T-helper 2 cell treated with Interferon-gamma antibody and Interleukin-4, amounts not matched to agents 100 ng/mL and 5 ng/mL, for 36 hours (primary cell): ENCODE data around the gene SDHA. TPM values are rescaled to one million over a fixed set of nuclear protein-coding genes. Genes with fewer than 3 reads are reported as not detected.
"Not testable (repeated sequence)": the region's sequence is repeated elsewhere in the genome, so short reads cannot be mapped to it uniquely, and the experiment has no call there.

Experiments used
- intact Hi-C: fragments of 100-400 bp; cut with micrococcal nuclease; formaldehyde crosslinking; loops from one replicate; pipeline ENCODE4 v1.15.1; 2023
- total RNA-seq: library from RNA; stranded (reverse); gene quantifications from 2 replicates; pipeline ENCODE4 v1.2.3, GENCODE V29; 2022

Gene SDHA
- total RNA-seq, 1 donor from 2014 or later, result 158 TPM

DNA sequence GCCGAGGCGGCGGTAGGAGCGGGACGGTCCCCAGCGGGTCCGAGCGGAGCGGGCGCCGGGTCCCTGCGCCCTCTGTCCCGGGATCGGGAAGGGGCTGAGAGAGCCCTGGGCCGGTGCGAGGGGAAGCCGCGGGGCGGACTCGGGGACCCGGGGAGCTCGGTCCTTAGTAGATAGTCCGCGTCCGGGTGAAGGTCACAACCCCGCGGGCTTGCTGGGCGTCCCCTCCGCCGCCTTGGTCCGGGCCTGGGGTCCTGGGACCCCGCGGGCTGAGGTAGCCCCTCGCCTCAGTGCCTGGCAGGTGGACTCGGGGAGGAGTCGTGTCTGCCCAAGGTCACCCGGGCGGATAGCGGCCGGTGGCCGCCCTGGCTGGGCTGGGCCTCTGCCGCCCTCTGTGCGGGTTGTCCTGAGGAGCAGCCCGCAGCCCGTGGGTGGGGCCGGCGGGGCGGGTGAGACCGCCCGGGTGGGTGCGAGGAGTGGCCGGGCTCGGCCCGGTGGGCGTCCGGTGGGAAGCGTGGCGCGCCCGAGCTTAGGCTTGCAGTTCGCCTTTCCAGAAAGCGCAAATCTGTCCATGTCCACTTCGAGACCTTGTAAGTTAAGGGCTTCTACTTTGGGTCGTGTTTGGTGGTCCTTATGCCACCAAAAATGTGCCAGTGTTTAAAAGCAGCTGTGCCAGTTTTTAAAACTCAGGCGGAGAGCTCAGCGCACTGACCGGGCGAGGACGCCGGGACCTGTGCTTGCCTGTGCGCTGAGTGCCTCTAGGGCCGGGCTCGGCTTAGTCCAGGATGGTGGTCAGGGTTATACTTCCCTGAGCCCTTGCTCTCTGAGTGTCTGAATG is 554 bp downstream of the SDHA start:
- intact Hi-C loops, result loop anchor here (1.0 to 5.0 kb wide), 3 partner anchors 30 to 114 kb away; partner anchors contain the start of gene PDCD6

- intact Hi-C loops, result loop anchor here (1.0 to 5.0 kb wide), 2 partner anchors 31 to 113 kb away; no protein-coding TSS in a partner anchor
Observed at GRCh38 chr5:219460-219863, 1.3 kb downstream of the SDHA start.

DNA sequence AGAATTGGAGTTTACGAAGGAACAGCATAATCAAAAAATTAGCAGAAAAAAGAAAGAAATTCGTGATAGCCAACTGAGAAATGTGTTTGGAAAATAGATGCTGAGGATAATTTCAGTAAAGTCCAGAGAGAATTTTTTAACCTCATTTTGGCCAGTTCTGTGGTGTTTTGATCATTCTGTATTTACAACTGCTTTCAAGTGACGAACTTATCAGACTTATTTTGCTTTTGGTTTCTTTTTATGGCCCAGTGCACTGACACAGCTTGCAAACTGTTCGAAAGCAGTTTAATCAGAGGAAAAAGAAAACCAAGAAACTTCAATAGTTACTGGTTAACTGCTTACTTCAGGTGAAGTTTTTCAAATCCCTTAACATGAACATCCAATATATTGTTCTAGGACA is 1.9 kb downstream of the SDHA start:
- intact Hi-C loops, result loop anchor here (1.0 to 5.0 kb wide), 2 partner anchors 32 to 112 kb away; no protein-coding TSS in a partner anchor

- intact Hi-C loops, result not testable (repeated sequence)
Observed at GRCh38 chr5:222951-223715, 5.0 kb downstream of the SDHA start.

GRCh38 chr5:223791-224190 is 5.7 kb downstream of the SDHA start:
- intact Hi-C loops, result no loop called here

- intact Hi-C loops, result no loop called here
Observed at GRCh38 chr5:225334-225733, 7.2 kb downstream of the SDHA start.

- intact Hi-C loops, result not testable (repeated sequence)
Observed at GRCh38 chr5:227375-227774, 9.3 kb downstream of the SDHA start.

DNA sequence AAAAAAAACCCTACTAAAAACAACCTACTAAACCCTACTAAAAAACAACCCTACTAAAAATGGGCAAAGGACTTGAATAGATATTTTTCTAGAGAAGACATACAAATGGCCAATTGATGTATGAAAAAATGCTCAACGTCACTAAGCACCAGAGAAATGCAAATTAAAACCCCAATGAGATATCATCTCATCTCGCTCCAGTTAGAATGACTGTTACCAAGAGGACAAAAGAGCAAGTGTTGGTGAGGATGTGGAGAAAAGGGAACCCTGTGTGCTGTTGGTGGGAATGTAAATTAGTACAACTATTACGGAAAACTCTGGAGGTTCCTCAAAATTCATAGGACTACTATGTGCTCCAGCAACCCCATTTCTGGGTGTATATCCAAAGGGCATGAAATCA is 10.8 kb downstream of the SDHA start:
- intact Hi-C loops, result no loop called here

- intact Hi-C loops, result no loop called here
Observed at GRCh38 chr5:230711-231110, 12.6 kb downstream of the SDHA start.

DNA sequence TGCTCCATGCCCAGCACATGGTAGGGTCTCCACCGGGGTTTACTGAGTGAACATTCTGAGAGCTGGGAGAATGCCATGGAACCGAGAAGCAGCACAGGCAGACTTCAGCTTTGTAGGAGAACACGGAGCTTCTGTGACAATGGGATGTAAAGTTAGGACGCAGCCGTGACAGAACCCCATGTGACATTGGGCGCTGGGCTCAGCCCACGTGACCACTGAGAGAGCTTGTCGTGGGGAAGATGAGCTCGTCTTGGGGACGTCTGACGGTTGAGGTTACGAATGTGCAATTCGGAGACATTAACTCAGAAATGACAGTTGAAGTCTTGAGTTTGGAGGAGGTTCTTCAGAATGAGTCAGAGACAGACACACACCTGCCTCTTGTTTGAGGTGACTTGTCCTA is 13.5 kb downstream of the SDHA start:
- intact Hi-C loops, result no loop called here

- intact Hi-C loops, result not testable (repeated sequence)
Observed at GRCh38 chr5:233426-233825, 15.3 kb downstream of the SDHA start.

DNA sequence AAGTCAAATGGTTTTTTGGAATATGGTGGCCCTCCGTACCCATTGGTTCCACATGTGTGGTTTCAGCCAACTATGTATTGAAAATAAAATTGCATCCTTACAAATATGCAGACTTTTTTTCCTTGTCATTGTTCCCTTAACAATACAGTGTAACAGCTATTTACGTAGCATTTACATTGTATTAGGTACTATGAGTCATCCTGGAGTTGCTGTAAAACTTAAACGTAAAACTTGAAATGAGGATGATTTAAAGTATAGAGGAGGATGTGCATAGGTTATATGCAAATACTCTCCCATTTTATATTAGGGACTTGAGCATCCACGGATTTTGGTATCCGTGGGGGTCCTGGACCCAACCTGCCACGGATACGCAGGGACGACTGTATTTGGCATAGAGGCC is 16.3 kb downstream of the SDHA start:
- intact Hi-C loops, result no loop called here

- intact Hi-C loops, result not testable (repeated sequence)
Observed at GRCh38 chr5:235527-235926, 17.4 kb downstream of the SDHA start.

- intact Hi-C loops, result not testable (repeated sequence)
Observed at GRCh38 chr5:237931-238330, 19.8 kb downstream of the SDHA start.

GRCh38 chr5:240550-240949 is 22.4 kb downstream of the SDHA start:
- intact Hi-C loops, result not testable (repeated sequence)

GRCh38 chr5:241045-241669 is 23.0 kb downstream of the SDHA start:
- intact Hi-C loops, result not testable (repeated sequence)

DNA sequence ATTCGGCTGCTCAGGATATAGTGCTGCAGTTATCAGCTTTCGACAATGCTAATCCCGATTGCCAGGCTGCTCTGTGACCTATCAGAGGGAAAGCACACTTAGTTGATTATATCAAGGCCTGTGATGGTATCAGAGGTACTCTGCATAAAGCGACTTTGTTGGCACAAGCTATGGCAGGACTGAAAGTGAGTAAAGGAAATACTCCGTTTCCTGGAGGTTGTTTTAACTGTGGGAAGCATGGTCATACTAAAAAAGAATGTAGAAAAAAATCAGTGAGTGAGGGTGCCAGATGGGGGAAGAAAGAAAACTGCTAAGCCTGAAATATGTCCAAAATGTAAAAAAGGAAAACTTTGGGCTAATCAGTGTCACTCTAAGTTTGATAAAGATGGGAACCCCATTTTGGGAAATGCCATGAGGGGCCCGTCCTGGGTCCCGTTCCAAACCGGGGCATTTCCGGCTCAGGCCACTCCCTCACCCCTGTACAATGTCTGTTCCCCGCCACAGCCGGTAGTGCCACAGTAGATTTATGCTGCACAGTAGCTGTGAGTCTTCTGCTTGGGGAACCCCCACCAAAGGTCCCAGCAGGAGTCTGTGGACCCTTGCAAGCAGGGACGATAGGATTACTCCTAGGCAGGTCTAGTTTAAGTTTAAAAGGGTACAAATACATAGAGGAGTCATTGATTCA is 25.7 kb downstream of the SDHA start:
- intact Hi-C loops, result not testable (repeated sequence)

- intact Hi-C loops, result not testable (repeated sequence)
Observed at GRCh38 chr5:245717-246116, 27.6 kb downstream of the SDHA start.

- intact Hi-C loops, result not testable (repeated sequence)
Observed at GRCh38 chr5:250396-250795, 32.3 kb downstream of the SDHA start.

GRCh38 chr5:251016-251415 is 32.9 kb downstream of the SDHA start:
- intact Hi-C loops, result not testable (repeated sequence)

DNA sequence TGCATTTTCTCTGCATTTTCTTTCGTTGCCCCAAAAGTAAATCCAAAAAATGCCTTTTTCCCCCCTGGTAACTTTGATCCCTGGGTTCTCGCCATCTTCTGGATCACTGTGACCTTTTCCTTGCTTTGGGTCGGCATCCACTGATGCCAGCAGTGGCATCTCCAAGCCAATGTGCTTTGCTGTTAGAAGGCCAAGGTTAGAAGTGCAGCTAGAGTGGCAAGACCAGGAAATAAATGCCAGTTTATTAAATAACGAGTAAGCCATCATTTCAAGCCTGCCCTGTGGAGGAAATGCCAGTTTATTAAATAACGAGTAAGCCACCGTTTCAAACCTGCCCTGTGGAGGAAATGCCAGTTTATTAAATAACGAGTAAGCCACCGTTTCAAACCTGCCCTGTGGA is 33.4 kb downstream of the SDHA start:
- intact Hi-C loops, result not testable (repeated sequence)
